Inflammatory macrophage (primary cell): Measurements from ENCODE around the gene PRLH.

Experiments used
- DNase-seq, 2 donors: peaks; one replicate each; pipeline ENCODE4 v3.0.0-alpha.2; 2020 to 2022
- total RNA-seq, 18 experiments: gene quantifications; one replicate each; lab custom pipeline; 2026; ENCODE audit warnings: mixed read lengths in 6 of 18, inconsistent platforms in 2 of 18; lab: John Stamatoyannopoulos, UW

Gene PRLH, protein sequence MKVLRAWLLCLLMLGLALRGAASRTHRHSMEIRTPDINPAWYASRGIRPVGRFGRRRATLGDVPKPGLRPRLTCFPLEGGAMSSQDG
- total RNA-seq = 0 reads per million in 18 experiments

DNA sequence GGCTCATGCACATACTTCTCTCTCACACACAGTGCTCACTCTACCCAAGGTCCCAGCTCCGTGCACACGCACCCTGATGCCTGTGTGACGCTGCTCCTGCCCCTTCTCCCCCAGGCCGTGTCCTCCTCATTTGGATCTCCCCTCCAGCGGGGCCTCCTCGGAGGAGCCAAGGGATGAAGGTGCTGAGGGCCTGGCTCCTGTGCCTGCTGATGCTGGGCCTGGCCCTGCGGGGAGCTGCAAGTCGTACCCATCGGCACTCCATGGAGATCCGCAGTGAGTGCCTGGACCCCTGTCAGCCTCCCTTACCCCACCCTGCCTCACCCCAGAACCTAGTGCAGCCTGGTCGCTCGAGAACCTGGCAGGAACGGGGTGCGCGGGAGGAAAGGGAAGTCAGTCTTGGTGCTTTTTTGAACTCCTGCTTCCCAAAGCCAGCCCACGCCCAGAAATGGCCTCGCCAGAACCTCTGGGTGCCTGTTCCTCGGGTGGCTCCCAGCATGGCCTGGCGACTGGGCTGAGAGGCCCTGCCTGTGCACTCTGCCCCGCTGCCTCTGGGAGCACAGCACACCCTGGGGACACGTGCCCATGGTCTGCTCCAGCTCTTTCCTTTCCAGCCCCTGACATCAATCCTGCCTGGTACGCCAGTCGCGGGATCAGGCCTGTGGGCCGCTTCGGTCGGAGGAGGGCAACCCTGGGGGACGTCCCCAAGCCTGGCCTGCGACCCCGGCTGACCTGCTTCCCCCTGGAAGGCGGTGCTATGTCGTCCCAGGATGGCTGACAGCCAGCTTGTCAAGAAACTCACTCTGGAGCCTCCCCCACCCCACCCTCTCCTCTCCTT lies at the start of gene PRLH:
TSS of gene PRLH (plus strand) at position 174 of the 835 bp plus-strand sequence. CDS start at position 174, 0 bp downstream.
- DNase-seq = peak in 1 of 2 donors; percentile 14

GRCh38 chr2:237517163-237517562 lies 49.2 kb upstream of the PRLH start:
- no peak for DNase-seq

DNA sequence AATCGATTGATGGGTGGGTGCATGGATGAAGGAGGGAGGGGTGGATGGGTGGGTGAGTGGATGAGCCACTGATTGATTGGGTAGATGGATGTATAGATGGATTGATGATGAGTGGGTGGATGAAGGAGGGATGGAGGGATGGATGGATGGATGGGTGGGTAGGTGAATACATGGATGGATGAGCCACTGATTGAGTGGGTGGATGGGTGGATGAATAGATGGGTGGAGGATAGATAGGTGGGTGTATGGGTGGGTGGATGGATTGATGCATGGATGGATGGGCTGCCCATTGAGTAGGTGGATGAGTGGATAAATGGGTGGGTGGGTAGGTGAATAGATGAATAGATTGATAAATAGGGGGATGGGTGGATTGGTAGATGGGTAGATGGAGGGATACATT lies 48.4 kb upstream of the PRLH start:
- no peak for DNase-seq

- DNase-seq = no peak
Measured at GRCh38 chr2:237519506-237520245, 46.7 kb upstream of the PRLH start.

GRCh38 chr2:237520290-237520689 lies 46.1 kb upstream of the PRLH start:
- DNase-seq = no peak

DNA sequence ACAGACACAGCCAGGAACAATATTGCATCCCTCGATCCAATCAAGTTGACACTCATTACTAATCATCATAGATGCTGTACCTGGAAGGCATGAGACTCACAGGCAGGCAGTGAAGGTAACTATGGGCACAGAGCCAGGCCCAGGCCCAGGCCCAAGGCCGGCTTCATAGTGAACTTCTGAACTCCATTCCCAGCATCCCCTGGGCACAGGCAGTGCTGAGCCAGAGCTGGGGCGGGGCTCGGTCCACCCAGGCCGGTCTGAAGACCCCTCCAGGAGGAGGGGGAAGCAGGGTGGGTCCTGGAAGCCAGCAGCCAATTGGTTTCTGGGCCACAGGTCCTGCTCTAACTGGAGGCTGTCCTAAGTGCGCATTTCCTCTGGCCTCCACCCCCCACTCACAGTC lies 41.7 kb upstream of the PRLH start:
- DNase-seq = no peak

GRCh38 chr2:237525559-237526157 lies 40.7 kb upstream of the PRLH start:
- no peak for DNase-seq

DNA sequence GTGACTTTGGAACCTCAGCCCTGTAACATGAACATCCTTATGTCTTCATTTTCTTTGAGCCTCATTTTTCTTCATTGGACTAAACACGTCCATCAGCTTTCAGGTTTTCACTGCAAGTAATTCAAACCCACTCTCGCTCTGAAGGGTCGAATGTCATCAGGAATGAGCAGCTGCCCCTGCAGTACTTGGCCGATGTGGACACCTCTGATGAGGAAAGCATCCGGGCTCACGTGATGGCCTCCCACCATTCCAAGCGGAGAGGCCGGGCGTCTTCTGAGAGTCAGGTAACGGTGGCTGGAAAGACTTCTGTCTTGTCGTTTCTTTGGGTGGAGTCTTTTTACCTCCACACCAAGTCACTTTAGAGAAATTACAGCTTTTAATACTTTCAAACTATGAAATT lies 39.1 kb upstream of the PRLH start:
- DNase-seq = no peak

DNA sequence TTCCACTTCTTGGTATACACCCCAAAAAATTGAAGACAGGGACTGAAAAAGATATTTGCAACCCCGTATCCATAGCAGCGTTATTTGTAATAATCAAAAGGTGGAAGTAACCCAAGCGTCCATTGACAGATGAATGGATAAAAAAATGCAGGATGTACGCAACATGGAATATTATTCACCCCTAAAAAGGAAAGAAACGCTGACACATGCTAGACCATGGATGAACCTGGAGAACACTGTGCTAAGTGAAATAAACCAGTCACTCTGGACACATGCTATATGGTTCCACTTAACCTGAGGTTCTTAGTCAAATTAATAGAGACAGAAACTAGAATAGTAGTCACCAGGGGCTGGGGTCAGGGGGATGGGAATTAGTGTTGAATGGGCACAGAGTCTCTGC lies 38.6 kb upstream of the PRLH start:
- no peak for DNase-seq

DNA sequence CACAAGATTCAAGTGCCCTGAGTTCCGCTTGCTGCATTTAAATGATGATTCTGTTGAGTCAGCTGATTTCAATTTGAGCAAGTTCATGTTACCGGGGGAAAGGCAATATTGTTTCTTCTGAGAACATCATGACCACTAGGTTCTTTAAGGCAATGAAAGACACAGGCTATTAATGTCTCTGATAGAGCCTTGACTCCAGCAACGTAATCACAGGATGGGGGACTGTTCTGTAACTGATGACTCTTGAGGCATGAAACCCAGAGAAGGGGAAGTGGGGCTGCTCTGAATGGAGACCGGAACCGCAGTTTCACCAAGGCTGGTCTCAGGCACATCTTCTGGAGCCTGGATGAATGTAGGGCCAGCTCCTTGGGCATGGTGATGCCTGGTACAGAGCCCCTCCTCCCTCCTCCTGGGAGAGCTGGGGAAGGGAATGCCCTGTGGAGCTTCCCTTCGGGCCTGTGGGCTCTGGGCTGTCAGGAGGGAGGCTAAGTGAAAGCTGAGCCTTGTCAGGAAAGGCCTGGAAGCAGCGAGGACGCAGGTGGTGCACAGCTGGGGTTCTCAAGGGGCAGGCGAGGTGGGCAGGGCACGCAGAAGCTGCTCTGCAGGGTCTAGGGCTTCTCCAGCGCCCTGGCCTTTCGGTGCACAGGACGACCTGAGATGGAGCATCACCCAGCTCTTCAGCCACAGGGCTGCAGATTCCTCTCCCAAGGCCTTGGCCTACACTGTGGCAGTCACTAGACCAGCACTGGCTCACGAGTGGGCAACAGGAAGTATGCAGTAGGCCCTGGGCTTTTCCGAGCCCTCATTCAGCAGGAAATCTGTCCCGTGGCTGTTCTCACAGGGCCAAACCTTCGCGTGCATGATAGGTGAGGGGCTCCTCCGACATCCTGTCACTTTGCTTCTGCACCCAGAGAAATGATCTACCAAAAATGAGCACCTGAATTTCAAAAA lies 36.6 kb upstream of the PRLH start:
- peak; percentile 49 to 57 for DNase-seq

DNA sequence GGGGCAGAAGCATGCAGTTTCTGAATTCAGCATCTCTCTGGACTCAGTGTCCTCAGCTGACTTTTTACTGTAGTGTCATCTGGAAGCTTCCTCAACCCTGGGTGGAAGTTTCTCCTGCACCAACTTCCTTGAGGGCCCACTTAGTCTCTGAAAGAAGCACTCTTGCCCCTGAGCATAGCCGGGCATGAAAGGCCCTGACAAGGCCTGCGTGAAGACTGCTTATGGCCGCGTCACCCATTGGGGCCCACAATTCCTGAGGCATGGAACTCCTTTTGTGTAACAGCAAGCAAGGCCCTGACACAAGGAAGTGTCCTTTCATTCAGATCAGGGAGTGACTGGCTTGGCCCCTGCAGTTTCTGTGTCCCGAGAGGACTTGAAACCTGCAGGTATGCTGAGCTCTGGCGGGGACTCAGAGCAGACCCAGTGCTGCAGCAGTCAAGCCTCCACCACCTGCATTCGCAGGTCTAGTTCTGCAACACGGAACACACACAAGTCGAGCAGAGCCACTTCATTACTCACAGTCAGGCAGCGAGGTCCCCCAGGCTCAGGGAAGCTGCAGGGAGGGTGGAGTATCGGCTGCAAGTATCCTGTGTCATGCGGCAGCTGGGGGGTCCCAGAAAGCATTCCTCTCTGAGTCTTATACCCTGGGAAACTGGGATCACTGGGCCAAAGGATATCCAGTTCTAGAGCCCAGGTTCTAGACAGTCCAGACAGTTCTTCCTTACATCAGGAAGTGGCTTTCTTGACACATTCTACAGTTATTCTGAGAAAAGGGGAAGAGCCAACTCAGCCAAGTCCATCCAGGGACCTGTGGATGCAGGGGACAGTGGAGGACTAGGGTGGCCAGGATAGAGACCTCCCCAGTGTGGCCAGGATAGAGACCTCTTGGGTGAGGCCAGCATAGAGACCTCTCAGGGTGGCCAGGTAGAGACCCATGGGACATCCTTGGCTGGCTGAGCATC lies 35.6 kb upstream of the PRLH start:
- peak; percentile 29 to 31 for DNase-seq

- DNase-seq = no peak
Measured at GRCh38 chr2:237532160-237532559, 34.2 kb upstream of the PRLH start.

DNA sequence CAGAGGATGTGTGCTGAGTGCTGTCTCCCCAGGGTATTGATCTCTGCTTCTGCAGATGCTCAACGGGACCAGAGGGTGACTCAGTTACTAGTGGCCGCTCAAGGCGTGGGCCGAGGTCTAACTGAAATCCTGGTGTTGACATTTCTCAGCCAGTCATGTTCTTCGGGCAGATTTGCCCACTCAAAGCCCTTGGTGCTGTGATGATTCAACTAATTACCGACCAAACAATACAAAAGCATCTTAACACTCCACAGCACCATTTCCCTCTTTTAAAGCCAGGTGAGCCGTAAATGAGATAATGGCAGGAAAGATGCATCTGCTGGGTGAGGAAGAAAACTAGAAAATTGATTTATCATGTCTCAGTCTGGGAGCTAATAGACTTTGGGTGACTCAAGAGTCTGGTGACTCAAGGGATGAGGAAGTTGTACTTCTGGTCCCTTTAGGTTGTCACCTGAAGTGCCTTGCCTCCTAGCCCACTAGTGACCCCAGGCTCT lies 32.7 kb upstream of the PRLH start:
- DNase-seq = peak; percentile 21 to 43

DNA sequence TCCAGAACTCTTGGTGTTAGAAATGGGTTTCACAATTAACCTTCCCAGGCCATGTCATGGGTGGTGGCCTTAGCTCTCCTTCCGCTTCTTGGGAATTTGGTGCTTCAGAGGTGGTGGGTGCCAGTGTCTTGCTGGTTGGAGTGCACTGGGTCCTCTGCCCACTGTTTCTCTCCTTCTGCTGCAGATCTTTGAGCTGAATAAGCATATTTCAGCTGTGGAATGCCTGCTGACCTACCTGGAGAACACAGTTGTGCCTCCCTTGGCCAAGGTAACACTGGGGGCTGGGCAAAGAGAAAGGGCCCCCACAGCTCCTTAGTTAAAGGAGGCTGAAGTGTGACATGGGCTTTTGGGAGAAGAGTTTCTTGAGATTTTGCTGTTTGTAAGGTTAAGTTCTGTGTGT lies 32.0 kb upstream of the PRLH start:
- no peak for DNase-seq

- peak in 1 of 2 donors; percentile 21 for DNase-seq
Measured at GRCh38 chr2:237535385-237536082, 30.8 kb upstream of the PRLH start.

- DNase-seq = no peak
Measured at GRCh38 chr2:237536083-237536415, 30.3 kb upstream of the PRLH start.

DNA sequence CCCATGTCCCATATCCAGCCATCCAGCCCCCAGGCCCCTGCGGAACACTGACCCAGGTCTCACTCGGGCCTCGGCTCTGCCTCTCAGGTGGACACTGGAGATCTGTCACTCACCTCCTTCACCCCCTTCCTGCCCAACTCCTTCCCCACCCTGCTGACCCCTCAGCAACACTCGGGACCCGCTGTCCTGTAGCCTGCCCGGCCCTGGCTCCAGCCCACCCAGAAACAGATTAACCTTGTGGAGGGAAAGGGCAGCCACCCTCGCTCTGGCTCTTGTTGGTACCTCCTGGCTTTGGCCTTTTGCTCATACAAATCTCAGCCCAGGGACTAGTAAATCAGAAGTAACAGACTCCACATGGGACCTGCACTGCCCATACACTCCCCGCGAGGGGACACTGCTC lies 29.8 kb upstream of the PRLH start:
- DNase-seq = no peak

GRCh38 chr2:237538001-237538720 lies 28.2 kb upstream of the PRLH start:
- no peak for DNase-seq

DNA sequence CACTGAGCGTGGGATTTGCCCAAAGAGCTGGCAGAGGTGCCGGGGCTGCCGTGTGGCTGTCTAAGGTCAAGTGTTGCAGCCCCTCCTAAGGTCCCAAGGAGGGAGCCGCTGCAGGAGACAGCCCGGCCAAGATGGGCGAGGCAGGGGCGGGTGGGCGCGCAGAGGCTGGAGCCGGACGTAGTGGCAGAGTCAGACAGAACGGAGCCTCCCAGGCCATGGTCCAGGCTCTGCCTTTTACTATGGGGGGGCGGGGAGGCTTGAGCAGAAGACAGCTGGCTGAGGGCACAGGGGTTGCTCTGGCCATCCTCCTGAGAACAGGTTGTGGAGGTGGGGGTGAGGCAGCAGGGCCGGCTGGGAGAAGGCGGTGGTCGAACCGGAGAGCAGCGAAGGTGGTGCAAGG lies 27.5 kb upstream of the PRLH start:
- DNase-seq = no peak
